Smooth muscle cell (in vitro differentiated cells): ENCODE results near the gene LAMB2. TPM values are rescaled to one million over a fixed set of nuclear protein-coding genes. Genes with fewer than 3 reads are reported as not detected.

Experiments used
- DNase-seq: peaks from one replicate; lab custom pipeline; 2025; ENCODE audit not compliant: unreplicated experiment; lab: John Stamatoyannopoulos, UW
- H2AFZ ChIP-seq: fragments of 200-600 bp; sonication (generic); 2 replicates; pipeline ENCODE4 v1.6.0; 2016; ENCODE audit warnings: antibody characterized with exemption, low read depth, mild to moderate bottlenecking
- H3F3A ChIP-seq: fragments of 200-600 bp; sonication (generic); 2 replicates; pipeline ENCODE4 v1.6.0; 2017; ENCODE audit warnings: antibody characterized with exemption, low read depth
- H3K27ac ChIP-seq: fragments of 200-600 bp; sonication (generic); 2 replicates; pipeline ENCODE4 v1.5.1; 2016; ENCODE audit warnings: low read depth, mild to moderate bottlenecking
- H3K27me3 ChIP-seq: fragments of 200-600 bp; sonication (generic); 2 replicates; pipeline ENCODE4 v1.6.1; 2016; ENCODE audit warnings: low read depth, mild to moderate bottlenecking
- H3K36me3 ChIP-seq: fragments of 200-600 bp; sonication (generic); 2 replicates; pipeline ENCODE4 v1.5.1; 2016; ENCODE audit warnings: low read depth
- H3K4me1 ChIP-seq: fragments of 200-600 bp; sonication (generic); 2 replicates; pipeline ENCODE4 v1.5.1; 2016; ENCODE audit warnings: low read depth
- H3K4me2 ChIP-seq: fragments of 200-600 bp; sonication (generic); 2 replicates; pipeline ENCODE4 v1.6.0; 2016; ENCODE audit warnings: mild to moderate bottlenecking
- H3K4me3 ChIP-seq: fragments of 200-600 bp; sonication (generic); 2 replicates; pipeline ENCODE4 v1.5.1; 2016; ENCODE audit warnings: mild to moderate bottlenecking
- H3K79me2 ChIP-seq: fragments of 200-600 bp; sonication (generic); 2 replicates; pipeline ENCODE4 v1.6.0; 2016; ENCODE audit warnings: low read depth, mild to moderate bottlenecking
- H3K9ac ChIP-seq: fragments of 200-600 bp; sonication (generic); 2 replicates; pipeline ENCODE4 v1.6.0; 2016; ENCODE audit warnings: low read depth
- H3K9me3 ChIP-seq: fragments of 200-600 bp; sonication (generic); replicated peaks from 2 replicates; pipeline ENCODE4 v1.5.1; 2016; ENCODE audit warnings: low read depth
- H4K20me1 ChIP-seq: fragments of 200-600 bp; sonication (generic); 2 replicates; pipeline ENCODE4 v1.6.0; 2016; ENCODE audit warnings: low read depth
- WGBS: methylation state at CpG from one replicate; pipeline ENCODE4 v1.1.7; 2016; ENCODE audit warnings: low lambda C conversion rate; 5-methylcytosine and 5-hydroxymethylcytosine counted together
- polyA plus RNA-seq: library from polyadenylated mRNA; unstranded; fragments of >200 nt; fragmentation: Nextera tagmentation; extraction: Ambion mirVana; gene quantifications from 2 replicates; pipeline ENCODE4 v1.2.1, GENCODE V29; 2016
- total RNA-seq: library from RNA; depleted of rRNA; stranded (reverse); fragments of >200 nt; gene quantifications from 2 replicates; pipeline ENCODE4 v1.2.3, GENCODE V29; 2014
- TF ChIP-seq, protein P1 (sequence below): fragments of 200-600 bp; sonication (generic); IDR thresholded peaks from 2 replicates; pipeline ENCODE4 v1.5.1; 2017; ENCODE audit warnings: borderline replicate concordance, mild to moderate bottlenecking, antibody characterized with exemption; ENCODE audit not compliant: insufficient read depth, poor library complexity, severe bottlenecking

LAMB2 gene
- total and polyA plus RNA-seq, 2 experiments from 2014 or later: 456 to 503 TPM

DNA sequence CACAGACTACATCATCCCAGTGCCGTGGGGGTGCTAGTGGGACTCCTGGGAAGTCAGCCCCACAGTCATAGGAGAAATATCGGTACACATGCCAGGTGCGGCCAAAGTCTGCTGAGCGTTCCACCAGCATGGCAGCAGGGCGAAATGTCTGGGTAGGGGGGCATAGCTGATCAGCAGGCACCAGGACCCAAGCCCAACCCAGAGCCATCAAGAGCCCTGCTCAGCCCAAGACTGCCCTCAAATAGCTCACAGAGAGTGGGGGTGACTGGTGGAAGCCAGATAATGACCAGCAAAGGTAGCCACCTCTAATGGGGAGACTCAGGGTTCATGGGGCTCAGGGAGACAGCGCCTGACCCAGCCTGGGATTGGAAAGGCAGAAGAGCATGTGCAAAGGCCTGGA, 1.3 kb downstream of the LAMB2 start:
- Histone ChIP-seq H3K27me3 (no peaks in the 10 kb centered on the region), H3K79me2 (peaks cover 43% of the 10 kb centered on the region), H2AFZ (no peak overlapping the region), H3K27ac (no peak overlapping the region), H3F3A (no peaks in the 10 kb centered on the region), H4K20me1 (peaks cover 4% of the 10 kb centered on the region), H3K4me1 (peaks cover 14% of the 10 kb centered on the region), H3K9ac (peak overlapping the region; percentile 72), H3K9me3 (no peaks in the 10 kb centered on the region), H3K4me2 (peak overlapping the region; percentile 97), H3K4me3 (peak overlapping the region; percentile 86), H3K36me3 (no peaks in the 10 kb centered on the region)
- TF ChIP-seq, protein P1, sequence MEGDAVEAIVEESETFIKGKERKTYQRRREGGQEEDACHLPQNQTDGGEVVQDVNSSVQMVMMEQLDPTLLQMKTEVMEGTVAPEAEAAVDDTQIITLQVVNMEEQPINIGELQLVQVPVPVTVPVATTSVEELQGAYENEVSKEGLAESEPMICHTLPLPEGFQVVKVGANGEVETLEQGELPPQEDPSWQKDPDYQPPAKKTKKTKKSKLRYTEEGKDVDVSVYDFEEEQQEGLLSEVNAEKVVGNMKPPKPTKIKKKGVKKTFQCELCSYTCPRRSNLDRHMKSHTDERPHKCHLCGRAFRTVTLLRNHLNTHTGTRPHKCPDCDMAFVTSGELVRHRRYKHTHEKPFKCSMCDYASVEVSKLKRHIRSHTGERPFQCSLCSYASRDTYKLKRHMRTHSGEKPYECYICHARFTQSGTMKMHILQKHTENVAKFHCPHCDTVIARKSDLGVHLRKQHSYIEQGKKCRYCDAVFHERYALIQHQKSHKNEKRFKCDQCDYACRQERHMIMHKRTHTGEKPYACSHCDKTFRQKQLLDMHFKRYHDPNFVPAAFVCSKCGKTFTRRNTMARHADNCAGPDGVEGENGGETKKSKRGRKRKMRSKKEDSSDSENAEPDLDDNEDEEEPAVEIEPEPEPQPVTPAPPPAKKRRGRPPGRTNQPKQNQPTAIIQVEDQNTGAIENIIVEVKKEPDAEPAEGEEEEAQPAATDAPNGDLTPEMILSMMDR: no peak
- WGBS: 95% methylated on average over 6 of the region's 6 CpGs
- DNase-seq: no peak

DNA sequence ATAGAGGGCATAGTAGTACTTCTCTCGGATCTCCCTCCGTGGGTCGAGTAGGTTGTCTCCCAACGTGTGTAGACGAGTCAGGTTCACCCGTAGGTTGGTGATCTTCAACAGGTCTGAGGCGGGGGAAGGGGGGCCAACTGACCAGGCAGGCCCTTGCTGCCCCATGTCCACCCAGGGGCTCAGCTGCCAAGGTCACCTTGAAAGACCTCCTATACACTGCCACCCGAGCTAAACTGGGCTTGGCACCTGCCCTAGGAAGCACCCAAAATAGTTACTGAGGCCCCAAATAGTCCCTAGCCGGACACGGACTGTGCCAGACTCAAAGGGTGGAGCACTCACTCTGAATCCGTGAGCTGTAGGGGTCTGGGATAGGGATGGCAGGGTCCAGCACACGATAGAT, 1.8 kb downstream of the LAMB2 start:
- Histone ChIP-seq H3K4me3 (no peak overlapping the region), H3K27ac (no peak overlapping the region), H2AFZ (no peak overlapping the region), H3K36me3 (no peaks in the 10 kb centered on the region), H3K27me3 (no peaks in the 10 kb centered on the region), H3K4me2 (no peak overlapping the region), H3K79me2 (peaks cover 44% of the 10 kb centered on the region), H3K4me1 (peaks cover 14% of the 10 kb centered on the region), H3K9me3 (no peaks in the 10 kb centered on the region), H4K20me1 (peaks cover 4% of the 10 kb centered on the region), H3K9ac (no peak overlapping the region), H3F3A (no peaks in the 10 kb centered on the region)
- TF ChIP-seq, protein P1: no peak
- DNase-seq: no peak
- WGBS: 98% methylated on average over 12 of the region's 12 CpGs

DNA sequence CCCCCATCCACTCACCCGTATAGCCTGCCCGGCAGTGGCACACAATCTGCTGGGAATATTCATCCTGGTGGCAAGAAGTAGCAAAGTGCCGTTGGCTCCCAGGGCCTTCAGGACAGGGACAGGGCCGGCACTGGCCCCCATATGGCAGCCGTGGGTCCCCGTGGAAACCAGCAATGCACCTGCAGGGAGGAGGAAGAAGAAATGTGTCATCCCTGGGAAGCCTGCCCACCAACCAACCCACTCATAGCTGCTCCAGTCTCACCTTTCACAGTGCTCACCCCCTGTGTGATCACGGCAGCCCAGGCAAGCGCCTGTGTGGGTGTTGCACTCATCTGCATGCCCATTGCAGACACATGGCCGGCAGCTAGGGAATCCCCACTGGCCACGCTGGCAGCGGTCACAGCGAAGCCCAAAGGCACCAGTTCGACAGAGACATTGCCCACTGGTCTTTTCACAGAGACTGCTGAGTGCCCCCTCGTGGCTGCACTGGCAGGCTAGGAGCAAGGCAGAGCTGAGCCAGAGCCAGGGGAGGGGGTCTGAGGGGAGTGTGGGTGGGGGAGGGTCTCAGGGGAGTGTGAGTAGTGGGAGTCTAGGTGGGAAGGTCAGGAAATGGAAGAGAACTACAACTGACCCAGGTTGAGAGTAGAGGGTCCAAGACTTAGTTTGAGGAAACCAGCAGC, 7.7 kb downstream of the LAMB2 start:
- no peaks in the 10 kb centered on the region for H3K9me3 ChIP-seq
- TF ChIP-seq, protein P1: no peak
- no peak overlapping the region for H2AFZ ChIP-seq
- no peak for DNase-seq
- 96% methylated on average over 14 of the region's 14 CpGs for WGBS
- H3K36me3 ChIP-seq: no peaks in the 10 kb centered on the region
- no peaks in the 10 kb centered on the region for H3K4me1 ChIP-seq
- no peaks in the 10 kb centered on the region for H3K27me3 ChIP-seq
- H3K9ac ChIP-seq: no peak overlapping the region
- H3K4me3 ChIP-seq: no peak overlapping the region
- H3K79me2 ChIP-seq: peaks cover 18% of the 10 kb centered on the region
- peaks cover 9% of the 10 kb centered on the region for H3F3A ChIP-seq
- H4K20me1 ChIP-seq: no peaks in the 10 kb centered on the region
- H3K4me2 ChIP-seq: no peak overlapping the region
- H3K27ac ChIP-seq: no peak overlapping the region

DNA sequence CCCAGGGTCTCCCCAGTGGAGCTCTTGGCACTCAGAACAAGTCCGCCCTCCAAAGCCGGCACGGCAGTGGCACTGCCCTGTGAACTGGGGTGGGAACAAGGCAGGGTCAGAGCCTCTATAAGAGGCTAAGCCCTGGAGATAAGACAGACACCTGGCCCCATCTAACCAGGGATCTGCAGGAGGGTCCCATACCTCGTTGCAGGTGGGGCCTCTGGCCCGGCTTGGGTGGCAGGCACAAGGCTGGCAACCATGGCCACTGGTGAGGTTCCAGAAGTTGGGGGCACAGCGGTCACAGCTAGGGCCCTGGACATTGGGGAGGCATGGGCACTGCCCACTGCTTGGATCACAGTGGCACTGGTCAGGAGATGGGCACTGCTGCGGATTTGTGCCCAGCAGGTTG, 8.6 kb downstream of the LAMB2 start:
- Histone ChIP-seq H3K4me3 (no peak overlapping the region), H4K20me1 (no peaks in the 10 kb centered on the region), H3F3A (peaks cover 15% of the 10 kb centered on the region), H3K27me3 (no peaks in the 10 kb centered on the region), H3K9ac (no peak overlapping the region), H3K4me2 (no peak overlapping the region), H3K9me3 (no peaks in the 10 kb centered on the region), H3K36me3 (no peaks in the 10 kb centered on the region), H3K27ac (no peak overlapping the region), H2AFZ (no peak overlapping the region), H3K4me1 (peaks cover 5% of the 10 kb centered on the region), H3K79me2 (peaks cover 17% of the 10 kb centered on the region)
- TF ChIP-seq, protein P1: no peak
- WGBS: 96% methylated on average over 7 of the region's 7 CpGs
- no peak for DNase-seq
